Rectal smooth muscle tissue (tissue), 1 donor: ENCODE results near the gene WNT9B.

Experiments
- H3K27ac ChIP-seq: one replicate; pipeline ENCODE4 v1.7.0; 2013; ENCODE audit warnings: low read depth, low read length, inconsistent platforms
- H3K27me3 ChIP-seq: one replicate; pipeline ENCODE4 v1.7.0; 2013; ENCODE audit warnings: low read length; ENCODE audit not compliant: control insufficient read depth, insufficient read depth
- H3K36me3 ChIP-seq: one replicate; pipeline ENCODE4 v1.7.0; 2013; ENCODE audit warnings: low read length; ENCODE audit not compliant: control insufficient read depth, insufficient read depth
- H3K4me1 ChIP-seq: one replicate; pipeline ENCODE4 v1.7.0; 2013; ENCODE audit warnings: low read length; ENCODE audit not compliant: control insufficient read depth, insufficient read depth
- H3K4me3 ChIP-seq: one replicate; pipeline ENCODE4 v1.7.0; 2013; ENCODE audit warnings: low read length
- H3K9ac ChIP-seq: one replicate; pipeline ENCODE4 v1.7.0; 2013; ENCODE audit warnings: low read length

Gene WNT9B

DNA sequence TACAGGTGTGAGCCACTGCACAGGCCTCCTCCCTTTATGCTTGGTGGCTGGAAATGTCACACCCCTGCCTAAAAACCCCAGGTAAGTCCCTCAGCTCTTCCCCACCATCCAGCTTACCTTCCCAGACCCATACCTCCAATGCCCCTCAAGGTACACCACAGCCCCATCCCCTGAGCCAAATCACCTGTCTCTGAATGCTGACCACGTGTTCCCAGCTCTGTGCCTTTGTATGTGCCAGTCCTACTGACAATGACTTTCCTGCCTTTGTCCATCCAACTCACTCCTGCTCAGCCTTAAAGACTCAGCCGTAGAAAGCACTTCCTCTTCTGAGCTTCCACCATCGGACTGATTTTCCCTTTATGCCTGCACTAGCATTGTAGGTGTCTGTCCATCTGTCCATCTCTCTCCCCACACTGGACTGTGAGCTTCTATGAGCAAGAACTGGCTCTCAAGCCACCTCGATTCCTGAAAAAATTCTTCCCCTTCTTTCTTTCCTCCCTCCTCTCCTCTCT is 40.9 kb downstream of the WNT9B start:
- Histone ChIP-seq H3K4me3 (no peak overlapping the region), H3K4me1 (no peaks in the 10 kb centered on the region), H3K27ac (no peak overlapping the region), H3K9ac (no peak overlapping the region), H3K27me3 (peaks cover 3% of the 10 kb centered on the region), H3K36me3 (no peaks in the 10 kb centered on the region)

DNA sequence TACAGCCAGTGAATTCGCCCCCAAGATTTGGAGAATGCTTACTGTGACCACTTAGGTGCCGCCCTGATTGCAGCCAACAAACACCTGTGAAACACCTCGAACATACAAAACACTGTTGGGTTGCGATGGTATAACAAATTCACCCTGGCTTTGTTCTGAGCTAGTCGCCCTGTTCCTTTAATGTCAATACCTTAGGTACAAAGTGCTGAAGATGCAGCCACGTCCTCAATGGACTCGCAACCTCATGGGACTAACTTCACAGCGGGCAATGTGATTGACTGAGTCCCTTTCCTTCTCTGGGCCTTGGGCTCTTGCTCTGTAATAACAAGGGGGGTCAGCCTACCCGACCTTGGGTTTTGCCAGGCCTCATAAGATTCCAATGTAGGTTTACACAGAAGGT is 42.6 kb downstream of the WNT9B start:
- Histone ChIP-seq H3K9ac (no peak overlapping the region), H3K27ac (no peak overlapping the region), H3K4me1 (no peaks in the 10 kb centered on the region), H3K36me3 (no peaks in the 10 kb centered on the region), H3K27me3 (peaks cover 3% of the 10 kb centered on the region), H3K4me3 (no peak overlapping the region)

DNA sequence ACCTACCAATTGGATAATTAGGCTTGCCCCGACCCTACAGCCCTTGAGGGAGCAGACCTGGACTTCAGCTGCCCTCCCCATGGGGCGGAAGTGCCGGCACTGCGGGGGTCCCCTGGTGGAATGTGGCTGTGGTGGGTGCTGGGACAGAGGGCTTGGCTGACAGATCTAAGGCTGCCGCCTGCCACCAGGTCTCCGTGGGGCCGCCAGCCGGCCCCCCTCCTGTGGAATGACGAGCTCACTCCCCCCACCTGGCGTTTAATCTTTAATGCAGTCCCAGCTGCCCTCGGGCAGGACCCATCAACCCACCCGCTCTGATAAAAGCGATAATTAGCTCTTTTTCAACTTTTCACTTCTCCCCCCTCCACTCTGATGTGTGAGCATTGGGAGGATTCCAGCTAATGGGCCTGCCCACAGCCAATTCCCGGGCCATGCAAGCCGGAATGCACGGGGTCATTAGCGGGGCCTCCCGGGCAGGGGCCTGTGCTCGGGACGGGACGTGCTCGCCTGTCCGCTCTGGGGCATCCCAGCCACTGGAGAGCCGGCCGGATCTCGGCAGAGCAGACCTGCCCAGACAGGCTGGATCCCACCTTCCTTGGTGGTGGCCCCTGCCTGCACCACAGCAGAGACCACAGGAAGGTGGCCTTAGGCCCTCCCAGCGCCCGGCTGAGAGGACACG is 43.2 kb downstream of the WNT9B start:
- H3K27ac ChIP-seq = no peak overlapping the region

DNA sequence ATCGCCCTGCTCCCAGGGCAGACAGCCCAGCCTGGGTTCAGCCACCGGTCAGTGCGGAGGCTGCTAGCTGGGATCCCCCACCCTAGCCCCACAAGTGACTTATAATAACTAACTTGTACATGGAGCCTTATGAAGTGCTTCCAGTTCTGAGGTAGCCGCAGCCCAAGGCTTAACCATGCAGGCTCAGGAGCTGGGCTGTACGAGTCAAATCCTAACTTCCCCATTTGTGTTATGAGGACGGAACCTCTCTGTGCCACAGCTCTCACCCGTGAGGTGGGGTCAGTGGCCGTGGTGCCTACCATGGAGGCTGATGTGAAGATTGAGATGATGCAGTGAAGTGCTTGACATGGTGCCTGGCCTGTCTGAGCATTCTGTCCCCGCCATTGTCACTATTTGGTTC is 43.8 kb downstream of the WNT9B start:
- no peaks in the 10 kb centered on the region for H3K4me1 ChIP-seq
- H3K9ac ChIP-seq = no peak overlapping the region
- no peaks in the 10 kb centered on the region for H3K36me3 ChIP-seq
- H3K4me3 ChIP-seq = no peak overlapping the region
- no peak overlapping the region for H3K27ac ChIP-seq
- H3K27me3 ChIP-seq = peaks cover 3% of the 10 kb centered on the region

More for the DNA sequence above, 43.2 kb downstream of the WNT9B start:
- Histone ChIP-seq H3K36me3 (no peaks in the 10 kb centered on the region), H3K4me1 (no peaks in the 10 kb centered on the region), H3K4me3 (no peak overlapping the region), H3K27me3 (peaks cover 3% of the 10 kb centered on the region), H3K9ac (no peak overlapping the region)

DNA sequence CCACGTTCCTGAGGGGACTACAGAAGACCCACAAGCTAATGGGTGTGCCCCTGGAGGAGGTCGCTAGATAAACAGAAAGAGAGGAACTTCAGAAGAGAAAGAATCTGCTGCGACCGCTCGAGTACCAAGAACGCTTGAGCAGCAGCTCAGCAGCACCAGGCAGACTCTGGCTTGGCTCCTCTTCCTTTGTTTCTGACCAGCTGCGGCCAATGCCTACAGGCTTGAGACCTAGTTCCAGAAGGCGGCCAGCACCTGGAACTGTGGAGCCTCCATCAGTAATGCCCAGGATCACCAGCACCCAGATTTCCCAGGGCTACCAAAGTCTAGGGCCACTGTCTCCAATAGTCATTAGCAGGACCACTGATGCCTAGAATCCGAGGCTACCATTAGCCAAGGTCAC is 45.6 kb downstream of the WNT9B start:
- H3K27me3 ChIP-seq = peaks cover 3% of the 10 kb centered on the region
- no peaks in the 10 kb centered on the region for H3K36me3 ChIP-seq
- no peak overlapping the region for H3K4me3 ChIP-seq
- no peaks in the 10 kb centered on the region for H3K4me1 ChIP-seq
- H3K27ac ChIP-seq = no peak overlapping the region
- no peak overlapping the region for H3K9ac ChIP-seq

DNA sequence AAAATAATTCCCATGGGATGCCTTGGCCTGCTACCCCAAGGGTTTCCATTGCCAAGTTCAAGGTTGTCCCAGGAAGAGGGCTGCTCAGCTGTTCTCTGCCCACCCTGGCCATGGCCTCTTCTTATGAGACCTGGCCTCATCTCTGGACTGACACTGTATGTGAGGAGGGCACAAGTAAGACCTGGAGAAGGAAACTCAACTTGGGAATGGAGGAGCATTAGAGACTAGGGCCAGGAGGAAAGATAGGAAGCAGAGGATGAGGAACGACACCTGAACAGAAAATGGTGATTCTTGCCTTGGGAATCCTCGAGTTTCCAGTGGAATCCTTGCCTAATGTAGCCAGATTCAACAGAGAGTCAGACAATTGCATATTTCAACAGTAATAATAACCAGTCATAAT is 47.0 kb downstream of the WNT9B start:
- no peak overlapping the region for H3K9ac ChIP-seq
- no peak overlapping the region for H3K4me3 ChIP-seq
- H3K36me3 ChIP-seq = no peaks in the 10 kb centered on the region
- no peaks in the 10 kb centered on the region for H3K4me1 ChIP-seq
- H3K27me3 ChIP-seq = peaks cover 3% of the 10 kb centered on the region
- no peak overlapping the region for H3K27ac ChIP-seq

DNA sequence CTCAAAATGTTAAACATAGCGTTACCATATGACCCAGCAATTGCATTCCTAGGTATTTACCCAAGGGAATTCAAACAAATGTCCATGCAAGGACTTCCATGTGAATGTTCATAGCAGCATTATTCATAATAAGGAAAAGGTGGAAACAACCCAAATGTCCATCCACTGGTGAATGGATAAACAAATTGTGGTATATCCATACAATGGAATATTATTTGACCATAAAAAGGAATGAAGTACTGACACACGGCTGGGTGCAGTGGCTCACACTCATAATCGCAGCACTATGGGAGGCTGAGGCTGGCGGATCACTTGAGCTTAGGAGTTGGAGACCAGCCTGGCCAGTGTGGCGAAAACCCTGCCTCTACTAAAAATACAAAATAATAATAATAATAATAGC is 47.5 kb downstream of the WNT9B start:
- H3K36me3 ChIP-seq = no peaks in the 10 kb centered on the region
- peaks cover under 1% of the 10 kb centered on the region for H3K27me3 ChIP-seq
- H3K4me1 ChIP-seq = no peaks in the 10 kb centered on the region
- H3K27ac ChIP-seq = no peak overlapping the region
- H3K9ac ChIP-seq = no peak overlapping the region
- no peak overlapping the region for H3K4me3 ChIP-seq

DNA sequence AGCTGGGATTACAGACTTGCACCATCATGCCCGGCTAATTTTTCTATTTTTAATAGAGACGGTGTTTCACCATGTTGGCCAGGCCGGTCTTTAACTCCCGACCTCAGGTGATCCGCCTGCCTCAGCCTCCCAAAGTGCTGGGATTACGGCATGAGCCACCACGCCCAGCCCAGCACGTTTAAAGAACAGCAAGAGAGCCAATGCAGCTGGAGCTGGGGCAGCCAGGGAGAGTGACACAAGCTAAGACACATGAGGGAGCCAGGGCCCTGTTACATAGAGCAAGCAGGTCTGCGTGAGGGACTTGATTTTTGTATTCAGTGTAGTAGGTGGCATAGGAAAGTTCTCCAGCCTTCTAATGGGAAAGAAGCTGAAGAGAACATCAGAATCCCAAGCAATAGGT is 49.9 kb downstream of the WNT9B start:
- no peaks in the 10 kb centered on the region for H3K4me1 ChIP-seq
- no peak overlapping the region for H3K27ac ChIP-seq
- H3K36me3 ChIP-seq = no peaks in the 10 kb centered on the region
- no peak overlapping the region for H3K4me3 ChIP-seq
- H3K27me3 ChIP-seq = no peaks in the 10 kb centered on the region
- no peak overlapping the region for H3K9ac ChIP-seq

DNA sequence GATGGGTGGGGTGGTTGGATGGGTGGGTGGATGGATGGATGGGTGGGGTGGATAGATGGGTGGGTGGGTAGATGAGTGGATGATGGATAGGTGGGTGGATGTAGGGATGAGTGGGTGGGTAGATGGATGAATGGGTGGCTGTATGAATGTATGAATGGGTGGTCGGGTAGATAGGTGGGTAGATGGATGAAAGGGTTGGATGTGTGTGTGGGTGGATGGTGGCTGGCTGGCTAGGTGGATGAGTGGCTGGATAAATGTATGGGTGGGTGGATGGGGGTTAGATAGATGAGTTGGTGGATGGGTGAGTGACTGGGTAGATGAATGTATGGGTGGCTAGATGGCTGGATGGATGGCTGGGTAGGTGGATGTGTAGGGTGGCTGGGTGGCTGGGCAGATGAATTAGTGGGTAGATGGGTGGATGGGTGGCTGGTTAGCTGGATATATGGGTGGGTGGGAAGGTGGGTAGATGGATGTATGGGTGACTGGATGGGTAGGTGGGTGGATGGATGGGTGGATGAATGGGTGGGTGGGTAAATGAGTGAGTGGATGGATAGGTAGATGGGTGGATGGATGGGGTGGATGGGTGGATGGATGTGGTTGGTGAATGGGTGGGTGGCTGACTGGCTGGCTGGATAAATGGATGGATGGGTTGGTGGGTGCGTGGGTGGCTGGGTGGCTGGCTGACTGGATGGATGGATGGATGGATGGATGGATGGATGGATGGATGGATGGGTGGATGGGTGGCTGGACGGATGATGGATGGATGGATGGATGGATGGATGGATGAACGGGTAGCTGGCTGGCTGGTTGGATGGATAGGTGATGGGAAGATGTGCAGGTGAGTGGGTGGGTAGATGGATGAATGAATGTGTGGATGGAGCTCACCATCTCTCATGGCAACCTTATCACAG is 52.6 kb downstream of the WNT9B start:
- no peak overlapping the region for H3K9ac ChIP-seq
- H3K4me3 ChIP-seq = no peak overlapping the region
- H3K36me3 ChIP-seq = no peaks in the 10 kb centered on the region
- no peak overlapping the region for H3K27ac ChIP-seq
- no peaks in the 10 kb centered on the region for H3K27me3 ChIP-seq
- H3K4me1 ChIP-seq = no peaks in the 10 kb centered on the region

DNA sequence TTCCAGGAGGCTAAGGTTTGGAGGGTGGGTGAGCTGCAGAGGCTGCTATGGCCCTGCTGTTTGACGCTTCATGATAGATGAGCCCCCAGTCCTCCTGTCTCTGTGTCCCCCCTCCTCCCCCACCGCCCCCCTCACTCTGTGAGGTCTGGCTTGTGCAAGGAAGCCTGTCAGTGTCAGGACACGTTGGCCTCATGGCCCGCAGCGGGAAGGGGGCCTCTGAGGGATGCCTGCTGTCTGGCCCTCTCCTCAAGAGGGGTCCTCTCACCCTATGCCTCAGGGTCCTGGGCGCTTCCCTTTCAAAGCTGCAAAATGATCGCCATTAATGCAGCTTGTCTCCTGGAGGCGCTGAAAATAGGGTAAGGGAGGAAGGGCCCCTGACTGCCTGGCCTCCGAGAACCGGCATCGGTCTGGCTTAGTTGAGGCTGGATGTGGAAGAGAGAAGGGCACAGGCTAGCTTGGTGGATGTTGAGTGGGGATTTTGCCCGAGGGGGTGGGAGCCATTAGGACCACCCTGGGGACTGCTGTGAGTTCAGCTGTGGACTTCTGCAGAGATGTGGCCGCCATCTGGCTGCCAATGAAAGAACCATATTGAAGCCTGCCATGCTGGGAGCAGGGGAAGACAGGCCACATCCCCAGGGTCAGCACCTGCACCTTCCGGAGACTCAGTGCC is 56.8 kb downstream of the WNT9B start:
- Histone ChIP-seq H3K4me3 (no peak overlapping the region), H3K27me3 (no peaks in the 10 kb centered on the region), H3K9ac (no peak overlapping the region), H3K27ac (no peak overlapping the region), H3K4me1 (no peaks in the 10 kb centered on the region), H3K36me3 (no peaks in the 10 kb centered on the region)

DNA sequence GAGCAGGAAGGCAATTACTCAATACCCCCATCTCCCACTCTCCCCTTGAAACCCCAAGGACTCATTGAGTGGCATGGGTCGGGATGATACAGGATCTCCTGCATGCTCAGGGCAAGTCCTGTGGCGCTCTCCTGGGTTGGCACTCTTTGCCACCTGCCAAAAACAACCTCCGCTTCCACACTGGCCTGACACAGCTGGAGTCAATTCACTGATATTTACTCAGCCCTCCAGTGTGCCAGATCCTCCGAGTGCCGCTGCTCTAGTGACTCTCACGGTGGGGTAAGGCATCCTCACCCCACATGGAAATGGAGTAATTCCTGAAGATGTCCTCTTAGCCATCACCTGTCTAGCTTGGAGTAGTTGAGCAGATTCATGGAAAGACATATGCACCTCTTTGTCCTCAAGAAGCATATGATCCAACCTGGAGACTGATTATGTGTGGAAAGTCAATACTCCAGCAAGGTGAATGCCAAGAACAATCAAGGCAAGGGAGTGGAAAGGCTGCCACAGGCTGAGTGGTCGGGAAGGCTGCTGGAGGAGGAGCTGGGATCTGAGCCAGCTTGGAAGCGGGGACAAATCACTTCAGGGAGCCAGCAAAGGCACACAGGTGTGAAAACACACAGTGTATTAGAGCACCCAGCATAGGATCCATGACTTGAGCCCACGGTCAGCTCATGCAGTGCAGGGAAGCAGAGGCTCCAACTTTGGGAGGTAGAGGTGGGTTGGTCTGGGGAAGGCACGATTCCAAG is 59.0 kb downstream of the WNT9B start:
- Histone ChIP-seq H3K4me1 (no peaks in the 10 kb centered on the region), H3K36me3 (no peaks in the 10 kb centered on the region), H3K27me3 (no peaks in the 10 kb centered on the region), H3K27ac (no peak overlapping the region), H3K9ac (no peak overlapping the region), H3K4me3 (no peak overlapping the region)

DNA sequence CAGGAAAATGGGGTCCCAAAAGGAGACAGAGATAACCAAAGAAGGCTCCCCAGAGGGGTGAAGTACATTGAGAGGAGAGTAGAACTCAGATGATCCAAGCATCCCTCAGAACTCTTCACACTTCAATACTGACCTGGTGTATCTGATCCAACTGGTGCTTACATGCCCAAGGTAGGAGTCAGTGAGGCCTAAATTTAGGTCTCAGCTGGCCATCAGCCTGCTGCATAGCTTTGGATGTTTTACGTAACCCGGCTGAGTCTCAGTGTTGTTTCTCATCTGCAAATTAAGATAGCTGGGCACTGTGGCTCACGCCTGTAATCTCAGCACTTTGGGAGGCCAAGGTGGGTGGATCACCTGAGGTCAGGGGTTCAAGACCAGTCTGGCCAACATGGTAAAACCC is 59.9 kb downstream of the WNT9B start:
- Histone ChIP-seq H3K27ac (no peak overlapping the region), H3K4me3 (no peak overlapping the region), H3K4me1 (no peaks in the 10 kb centered on the region), H3K27me3 (no peaks in the 10 kb centered on the region), H3K36me3 (no peaks in the 10 kb centered on the region), H3K9ac (no peak overlapping the region)
